Naive thymus-derived CD4-positive, alpha-beta T cell (primary cell): Measurements from ENCODE around the gene LRMDA. TPM values are rescaled to one million over a fixed set of nuclear protein-coding genes. Genes with fewer than 3 reads are reported as not detected.

Experiments
- ATAC-seq: fragments of 150-1000 bp; cut with Tn5 transposase; 2 replicates; pipeline ENCODE4 v1.10.0; 2021; ENCODE audit warnings: mild to moderate bottlenecking, moderate library complexity
- CTCF ChIA-PET: fragments of 350-600 bp; sonication (Branson Sonifier 250); formaldehyde crosslinking; loops from one replicate; lab custom pipeline; 2021; ENCODE audit warnings: antibody characterized with exemption; lab: Charles Lee
- POLR2A ChIA-PET: fragments of 350-600 bp; sonication (Branson Sonifier 250); formaldehyde crosslinking; loops from one replicate; lab custom pipeline; 2021; ENCODE audit warnings: antibody characterized with exemption, inconsistent platforms; lab: Charles Lee
- DNase-seq, 9 donors: peaks; one replicate each; pipeline versions ENCODE4 v3.0.0 to v3.0.0-alpha.2; 2020 to 2022; ENCODE audit warnings: mixed read lengths in 1 of 9
- H3K27ac ChIP-seq: one replicate; pipeline ENCODE4 v1.7.0; 2013; ENCODE audit warnings: mild to moderate bottlenecking, low read depth, low read length, moderate library complexity
- H3K27me3 ChIP-seq, 2 donors: one replicate each; pipeline ENCODE4 v1.7.0; 2013; ENCODE audit warnings: low read length in 2 of 2, mild to moderate bottlenecking in 2 of 2, moderate library complexity in 2 of 2; ENCODE audit not compliant: control insufficient read depth in 2 of 2, insufficient read depth in 2 of 2
- H3K36me3 ChIP-seq, 3 experiments: 1 replicate in 2 of 3; 2 replicates in 1 of 3; pipeline ENCODE4 v1.7.0; 2013; ENCODE audit warnings: low read length in 3 of 3, mild to moderate bottlenecking in 3 of 3, moderate library complexity in 1 of 3; ENCODE audit not compliant: insufficient read depth in 3 of 3, control insufficient read depth in 2 of 3
- H3K4me1 ChIP-seq, 2 donors: one replicate each; pipeline ENCODE4 v1.7.0; 2013; ENCODE audit warnings: low read length in 2 of 2, mild to moderate bottlenecking in 2 of 2, moderate library complexity in 1 of 2; ENCODE audit not compliant: control insufficient read depth in 2 of 2, insufficient read depth in 2 of 2
- H3K4me3 ChIP-seq: 2 replicates; pipeline ENCODE4 v1.7.0; 2013; ENCODE audit warnings: mild to moderate bottlenecking, low read length
- H3K9me3 ChIP-seq, 3 experiments: 1 replicate in 2 of 3; 2 replicates in 1 of 3; pipeline ENCODE4 v1.7.0; 2013; ENCODE audit warnings: low read length in 3 of 3; ENCODE audit not compliant: control insufficient read depth in 2 of 3
- H3K27ac Mint-ChIP-seq, 9 donors: one replicate each; pipeline ENCODE4 v1.8.0; 2020 to 2022; ENCODE audit warnings: mixed read lengths in 9 of 9, mild to moderate bottlenecking in 8 of 9, moderate library complexity in 5 of 9, inconsistent platforms in 2 of 9
- H3K27me3 Mint-ChIP-seq, 5 donors: one replicate each; pipeline ENCODE4 v1.8.0; 2021 to 2022; ENCODE audit warnings: mixed read lengths in 5 of 5, mild to moderate bottlenecking in 1 of 5
- H3K36me3 Mint-ChIP-seq, 5 donors: one replicate each; pipeline ENCODE4 v1.8.0; 2020 to 2022; ENCODE audit warnings: mixed read lengths in 5 of 5, mild to moderate bottlenecking in 3 of 5, inconsistent platforms in 1 of 5
- H3K4me1 Mint-ChIP-seq, 7 donors: one replicate each; pipeline ENCODE4 v1.8.0; 2020 to 2022; ENCODE audit warnings: mixed read lengths in 7 of 7, mild to moderate bottlenecking in 3 of 7, inconsistent platforms in 1 of 7
- H3K4me3 Mint-ChIP-seq, 10 donors: one replicate each; pipeline ENCODE4 v1.8.0; 2020 to 2022; ENCODE audit warnings: mild to moderate bottlenecking in 10 of 10, mixed read lengths in 10 of 10, moderate library complexity in 6 of 10, inconsistent platforms in 2 of 10
- H3K9me3 Mint-ChIP-seq, 11 donors: one replicate each; pipeline ENCODE4 v1.8.0; 2020 to 2022; ENCODE audit warnings: mixed read lengths in 11 of 11, mild to moderate bottlenecking in 4 of 11, inconsistent platforms in 1 of 11, moderate library complexity in 1 of 11
- intact Hi-C, 2 donors: fragments of 100-400 bp; cut with micrococcal nuclease; formaldehyde crosslinking; loops; one replicate each; pipeline ENCODE4 v1.15.1; 2023
- polyA plus RNA-seq, 2 donors: library from polyadenylated mRNA; unstranded; fragments of 300-500 nt; fragmentation: Illumina TruSeq; gene quantifications; one replicate each; pipeline ENCODE4 v1.2.3, GENCODE V29; 2021
- total RNA-seq, 6 experiments: library from RNA in 5 of 6; stranded (reverse) in 5 of 6; gene quantifications; 1 replicate in 5 of 6; 2 replicates in 1 of 6; pipeline ENCODE4 v1.2.3 and lab custom pipeline; 2021 to 2026

Gene LRMDA
- total and polyA plus RNA-seq, 7 experiments from 2014 or later = 0.57 to 14.9 (median 3.0) TPM; not detected in 4

GRCh38 chr10:75538144-75538543 lies 106.7 kb downstream of the LRMDA start:
- ChIA-PET POLR2A (no interaction called here), CTCF (no interaction called here)
- no peak overlapping the region for H3K4me3 ChIP-seq
- Mint-ChIP-seq H3K9me3 (peaks cover 0 to 5% (median 0%) of the 10 kb centered on the region in 11 donors), H3K27me3 (peaks cover 2 to 23% (median 11%) of the 10 kb centered on the region in 5 donors), H3K4me1 (no peaks in the 10 kb centered on the region), H3K4me3 (no peak overlapping the region), H3K36me3 (no peaks in the 10 kb centered on the region), H3K27ac (no peak overlapping the region)
- H3K27ac ChIP-seq = no peak overlapping the region
- no peak for ATAC-seq
- DNase-seq = no peak
- no peaks in the 10 kb centered on the region for H3K36me3 ChIP-seq
- H3K4me1 ChIP-seq = no peaks in the 10 kb centered on the region
- no peaks in the 10 kb centered on the region for H3K9me3 ChIP-seq
- H3K27me3 ChIP-seq = no peaks in the 10 kb centered on the region
- intact Hi-C loops = no loop called here

DNA sequence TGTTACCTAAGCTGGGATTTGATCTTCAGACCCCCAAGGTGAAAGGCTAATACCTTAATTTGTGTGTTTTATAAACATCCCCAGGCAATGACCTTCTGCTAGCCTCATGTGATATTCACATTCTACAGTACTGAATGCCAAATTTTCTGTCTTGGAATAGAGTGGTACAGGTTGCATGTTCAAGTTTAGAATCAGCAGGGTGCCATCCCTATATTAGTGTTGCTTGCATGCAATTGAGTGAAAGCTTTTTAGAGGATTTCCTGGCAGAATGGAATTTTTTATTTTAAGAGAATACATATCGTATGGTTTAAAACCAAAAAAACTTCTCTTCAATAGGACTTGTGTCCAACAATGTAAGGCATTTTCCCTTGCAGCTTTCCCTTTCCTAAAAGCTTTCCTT lies 107.3 kb downstream of the LRMDA start:
- Histone ChIP-seq H3K27ac (no peak overlapping the region), H3K4me1 (no peaks in the 10 kb centered on the region), H3K4me3 (no peak overlapping the region), H3K9me3 (no peaks in the 10 kb centered on the region), H3K27me3 (no peaks in the 10 kb centered on the region), H3K36me3 (no peaks in the 10 kb centered on the region)
- H3K9me3 Mint-ChIP-seq = peaks cover 0 to 5% (median 0%) of the 10 kb centered on the region in 11 donors
- no peak for DNase-seq
- no peaks in the 10 kb centered on the region for H3K36me3 Mint-ChIP-seq
- H3K27ac Mint-ChIP-seq = no peak overlapping the region
- ChIA-PET CTCF (no interaction called here), POLR2A (no interaction called here)
- H3K4me3 Mint-ChIP-seq = no peak overlapping the region
- ATAC-seq = no peak
- intact Hi-C loops = no loop called here
- no peaks in the 10 kb centered on the region for H3K4me1 Mint-ChIP-seq
- peaks cover 2 to 25% (median 7%) of the 10 kb centered on the region in 5 donors for H3K27me3 Mint-ChIP-seq

GRCh38 chr10:75540357-75540966 lies 109.0 kb downstream of the LRMDA start:
- CTCF ChIA-PET = no interaction called here
- POLR2A ChIA-PET = no interaction called here
- no peak overlapping the region for H3K4me3 Mint-ChIP-seq

DNA sequence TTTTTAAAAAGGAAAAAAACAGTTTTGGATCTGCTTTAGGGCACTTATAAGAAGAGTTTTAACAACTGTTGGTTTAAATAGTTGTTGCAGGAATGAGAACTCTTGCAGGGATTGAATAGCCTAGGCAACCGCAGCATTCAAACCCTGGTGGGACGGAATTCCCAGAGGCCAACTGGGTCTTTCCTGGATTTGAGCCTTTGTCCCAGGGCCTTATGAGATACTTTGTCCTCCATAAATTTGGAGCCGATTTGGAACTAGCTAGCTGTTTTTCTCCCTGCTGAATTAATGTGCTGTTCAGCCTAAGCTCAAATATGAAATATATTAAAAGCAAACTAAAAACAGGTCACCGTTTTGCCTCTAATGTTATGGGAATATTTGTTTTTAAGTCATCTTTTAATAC lies 109.6 kb downstream of the LRMDA start:
- ChIA-PET CTCF (no interaction called here), POLR2A (no interaction called here)
- ATAC-seq (no peak), DNase-seq (no peak)
- Histone ChIP-seq H3K9me3 (no peaks in the 10 kb centered on the region), H3K27ac (no peak overlapping the region), H3K27me3 (no peaks in the 10 kb centered on the region), H3K4me3 (no peak overlapping the region), H3K36me3 (no peaks in the 10 kb centered on the region), H3K4me1 (no peaks in the 10 kb centered on the region)
- peaks cover 2 to 34% (median 19%) of the 10 kb centered on the region in 5 donors for H3K27me3 Mint-ChIP-seq
- H3K9me3 Mint-ChIP-seq = peaks cover 0 to 5% (median 0%) of the 10 kb centered on the region in 11 donors
- intact Hi-C loops = no loop called here
- H3K36me3 Mint-ChIP-seq = no peaks in the 10 kb centered on the region
- no peak overlapping the region for H3K4me3 Mint-ChIP-seq
- no peak overlapping the region for H3K27ac Mint-ChIP-seq
- H3K4me1 Mint-ChIP-seq = no peaks in the 10 kb centered on the region

More at GRCh38 chr10:75540357-75540966, 109.0 kb downstream of the LRMDA start:
- Mint-ChIP-seq H3K36me3 (no peaks in the 10 kb centered on the region), H3K27me3 (peaks cover 2 to 34% (median 14%) of the 10 kb centered on the region in 5 donors), H3K4me1 (no peaks in the 10 kb centered on the region), H3K9me3 (peaks cover 0 to 5% (median 0%) of the 10 kb centered on the region in 11 donors), H3K27ac (no peak overlapping the region)
- intact Hi-C loops = no loop called here
- no peaks in the 10 kb centered on the region for H3K36me3 ChIP-seq
- ATAC-seq (no peak), DNase-seq (no peak)
- no peaks in the 10 kb centered on the region for H3K4me1 ChIP-seq
- H3K27ac ChIP-seq = no peak overlapping the region
- H3K9me3 ChIP-seq = no peaks in the 10 kb centered on the region
- H3K27me3 ChIP-seq = no peaks in the 10 kb centered on the region
- no peak overlapping the region for H3K4me3 ChIP-seq

DNA sequence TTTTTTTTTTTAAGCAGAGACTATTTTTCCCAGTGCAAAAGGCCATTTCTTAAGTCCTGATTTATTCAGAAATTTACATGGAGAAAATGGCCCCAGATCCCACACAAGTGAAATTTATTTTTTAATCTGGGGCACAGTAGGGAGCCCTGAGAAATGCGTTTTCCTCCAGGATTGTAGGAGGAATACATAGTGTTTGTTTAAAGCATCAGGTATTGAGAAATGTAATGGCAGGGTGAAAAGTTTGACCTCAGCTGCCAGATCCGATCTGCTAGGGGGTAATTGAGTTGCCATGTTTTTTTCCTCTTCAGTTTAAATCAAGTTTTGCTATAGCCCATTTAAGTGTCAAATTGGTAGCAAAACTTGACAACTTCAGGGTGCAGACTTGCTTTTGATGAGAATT lies 110.0 kb downstream of the LRMDA start:
- H3K27ac Mint-ChIP-seq = no peak overlapping the region
- Histone ChIP-seq H3K27ac (no peak overlapping the region), H3K36me3 (no peaks in the 10 kb centered on the region), H3K27me3 (no peaks in the 10 kb centered on the region), H3K9me3 (no peaks in the 10 kb centered on the region), H3K4me1 (no peaks in the 10 kb centered on the region), H3K4me3 (no peak overlapping the region)
- no peak for ATAC-seq
- DNase-seq = no peak
- ChIA-PET POLR2A (no interaction called here), CTCF (no interaction called here)
- no peak overlapping the region for H3K4me3 Mint-ChIP-seq
- no peaks in the 10 kb centered on the region for H3K4me1 Mint-ChIP-seq
- no peaks in the 10 kb centered on the region for H3K36me3 Mint-ChIP-seq
- peaks cover 0 to under 1% (median 0%) of the 10 kb centered on the region in 11 donors for H3K9me3 Mint-ChIP-seq
- H3K27me3 Mint-ChIP-seq = peaks cover 2 to 34% (median 22%) of the 10 kb centered on the region in 5 donors
- intact Hi-C loops = no loop called here

DNA sequence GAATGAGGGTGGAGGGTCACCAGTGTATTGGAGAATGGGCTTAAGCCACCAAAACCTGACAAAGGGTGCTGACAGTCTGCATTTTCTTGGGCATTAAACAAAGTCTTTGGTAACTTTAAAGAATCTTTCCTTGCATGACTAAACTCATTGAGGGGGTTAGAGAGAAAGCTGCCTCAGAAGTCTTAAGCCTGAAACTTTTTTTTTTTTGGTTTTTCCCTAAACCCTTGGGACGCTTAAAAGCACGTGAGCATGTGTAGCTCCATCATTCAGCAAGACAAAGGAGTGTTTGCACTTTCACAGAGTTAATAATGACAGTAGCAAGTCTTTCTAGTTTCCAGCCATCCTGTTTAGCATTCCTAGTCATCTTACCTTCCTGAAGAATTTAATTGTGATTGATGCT lies 110.7 kb downstream of the LRMDA start:
- ChIA-PET POLR2A (no interaction called here), CTCF (no interaction called here)
- peaks cover 2 to 34% (median 22%) of the 10 kb centered on the region in 5 donors for H3K27me3 Mint-ChIP-seq

DNA sequence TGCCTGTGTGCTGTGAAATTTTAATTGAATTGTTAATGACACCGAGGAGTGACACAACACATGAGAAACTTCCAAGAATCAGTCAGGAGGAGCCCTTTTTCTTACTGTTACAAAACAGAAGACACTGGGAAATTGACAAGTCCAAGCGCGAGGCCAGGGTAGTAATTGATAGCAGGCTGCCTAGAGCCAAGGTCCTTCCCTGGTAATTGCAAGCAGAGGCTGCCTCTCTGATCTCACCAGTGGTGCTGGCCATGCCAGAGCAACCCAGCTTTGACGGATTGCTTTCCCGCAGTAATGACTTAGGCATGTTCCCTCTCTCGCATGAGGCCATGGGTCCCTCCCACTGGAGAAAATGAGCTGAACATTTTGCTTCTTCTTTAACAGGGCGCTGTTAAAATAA lies 111.5 kb downstream of the LRMDA start:
- Mint-ChIP-seq H3K4me3 (no peak overlapping the region), H3K27ac (no peak overlapping the region), H3K36me3 (no peaks in the 10 kb centered on the region), H3K27me3 (peaks cover 2 to 34% (median 17%) of the 10 kb centered on the region in 5 donors), H3K4me1 (no peaks in the 10 kb centered on the region), H3K9me3 (no peaks in the 10 kb centered on the region)
- no peaks in the 10 kb centered on the region for H3K27me3 ChIP-seq
- no peak overlapping the region for H3K4me3 ChIP-seq
- ATAC-seq (no peak), DNase-seq (no peak)
- no peaks in the 10 kb centered on the region for H3K36me3 ChIP-seq
- CTCF ChIA-PET = no interaction called here
- intact Hi-C loops = no loop called here
- POLR2A ChIA-PET = no interaction called here
- no peaks in the 10 kb centered on the region for H3K9me3 ChIP-seq
- no peaks in the 10 kb centered on the region for H3K4me1 ChIP-seq
- no peak overlapping the region for H3K27ac ChIP-seq

More for the DNA sequence above, 110.7 kb downstream of the LRMDA start:
- no peaks in the 10 kb centered on the region for H3K9me3 ChIP-seq
- H3K9me3 Mint-ChIP-seq = no peaks in the 10 kb centered on the region
- no peak overlapping the region for H3K27ac Mint-ChIP-seq
- H3K36me3 ChIP-seq = no peaks in the 10 kb centered on the region
- no peaks in the 10 kb centered on the region for H3K4me1 ChIP-seq
- DNase-seq = no peak
- no peak overlapping the region for H3K4me3 Mint-ChIP-seq
- H3K4me1 Mint-ChIP-seq = no peaks in the 10 kb centered on the region
- H3K36me3 Mint-ChIP-seq = no peaks in the 10 kb centered on the region
- no peak for ATAC-seq
- H3K27ac ChIP-seq = no peak overlapping the region
- H3K4me3 ChIP-seq = no peak overlapping the region
- no peaks in the 10 kb centered on the region for H3K27me3 ChIP-seq
- intact Hi-C loops = no loop called here
